HFFc6 (cell line): Measurements from ENCODE around the gene CEBPZ. TPM values are rescaled to one million over a fixed set of nuclear protein-coding genes. Genes with fewer than 3 reads are reported as not detected.
A peak's percentile ranks its signal among the peaks of the same experiment; 100 is the strongest.

Experiments used
- DNase-seq: peaks from one replicate; pipeline ENCODE4 v3.0.0-alpha.2; 2018
- H3K27ac Mint-ChIP-seq: 2 replicates; pipeline ENCODE4 v1.8.0; 2020; ENCODE audit warnings: mild to moderate bottlenecking, mixed read lengths
- H3K27me3 Mint-ChIP-seq: 2 replicates; pipeline ENCODE4 v1.8.0; 2021; ENCODE audit warnings: mild to moderate bottlenecking, moderate library complexity, mixed read lengths; ENCODE audit not compliant: insufficient read depth
- H3K36me3 Mint-ChIP-seq: 2 replicates; pipeline ENCODE4 v1.8.0; 2021; ENCODE audit warnings: low read depth, mixed read lengths
- H3K4me1 Mint-ChIP-seq: 2 replicates; pipeline ENCODE4 v1.8.0; 2020; ENCODE audit warnings: low read depth, mixed read lengths
- H3K4me3 Mint-ChIP-seq: 2 replicates; pipeline ENCODE4 v1.8.0; 2020; ENCODE audit warnings: mild to moderate bottlenecking, moderate library complexity, mixed read lengths
- H3K9me3 Mint-ChIP-seq: 2 replicates; pipeline ENCODE4 v1.8.0; 2020; ENCODE audit warnings: mild to moderate bottlenecking, mixed read lengths
- CTCF ChIP-seq: fragments of 200-600 bp; sonication (generic); IDR thresholded peaks from 2 replicates; pipeline ENCODE4 v1.5.0; 2021; ENCODE audit warnings: antibody characterized with exemption, mild to moderate bottlenecking
- total RNA-seq, 6 experiments: library from RNA; stranded (reverse); fragmentation: NEBNext Ultra II Directional; extraction: Animal tissue kit (Norgen Biotek cat#: 25700); gene quantifications; 2 replicates in 1 of 6; 3 replicates in 5 of 6; pipeline ENCODE4 v1.2.3, GENCODE V29; 2021

CEBPZ gene
- total RNA-seq, 6 experiments from 2014 or later: 36.9 to 50.2 (median 40.7) TPM

- no peak overlapping the region for H3K4me3 Mint-ChIP-seq
- TF ChIP-seq CTCF: no peak
- no peaks in the 10 kb centered on the region; the same call in 1 of the 2 replicates for H3K27me3 Mint-ChIP-seq
- H3K27ac Mint-ChIP-seq: no peak overlapping the region
- H3K4me1 Mint-ChIP-seq: peaks cover 8% of the 10 kb centered on the region
- no peak for DNase-seq
- H3K9me3 Mint-ChIP-seq: no peaks in the 10 kb centered on the region
- H3K36me3 Mint-ChIP-seq: peaks cover 48% of the 10 kb centered on the region
These were observed 14.8 kb upstream of the CEBPZ start for GRCh38 chr2:37246205-37246604.

- peaks cover 11% of the 10 kb centered on the region for H3K4me1 Mint-ChIP-seq
- H3K9me3 Mint-ChIP-seq: no peaks in the 10 kb centered on the region
- no peak for TF ChIP-seq CTCF
- H3K4me3 Mint-ChIP-seq: no peak overlapping the region
- H3K36me3 Mint-ChIP-seq: peaks cover 48% of the 10 kb centered on the region
- H3K27me3 Mint-ChIP-seq: no peaks in the 10 kb centered on the region; the same call in none of the 2 replicates
- no peak for DNase-seq
- no peak overlapping the region for H3K27ac Mint-ChIP-seq
These were observed 13.4 kb upstream of the CEBPZ start for GRCh38 chr2:37244755-37245154.

GRCh38 chr2:37244017-37244416, 12.6 kb upstream of the CEBPZ start:
- Mint-ChIP-seq H3K4me3 (no peak overlapping the region), H3K9me3 (no peaks in the 10 kb centered on the region), H3K36me3 (peaks cover 41% of the 10 kb centered on the region), H3K27ac (no peak overlapping the region), H3K4me1 (peaks cover 9% of the 10 kb centered on the region), H3K27me3 (no peaks in the 10 kb centered on the region; the same call in 1 of the 2 replicates)
- no peak for TF ChIP-seq CTCF
- no peak for DNase-seq

- H3K36me3 Mint-ChIP-seq: peaks cover 45% of the 10 kb centered on the region
These were observed 12.0 kb upstream of the CEBPZ start for GRCh38 chr2:37243435-37243834.

GRCh38 chr2:37232131-37232933, 936 bp upstream of the CEBPZ start:
- no peaks in the 10 kb centered on the region for H3K9me3 Mint-ChIP-seq
- DNase-seq: peak; percentile 30
- H3K36me3 Mint-ChIP-seq: peaks cover 13% of the 10 kb centered on the region
- no peak for TF ChIP-seq CTCF
- H3K27ac Mint-ChIP-seq: no peak overlapping the region
- no peak overlapping the region for H3K4me3 Mint-ChIP-seq
- H3K27me3 Mint-ChIP-seq: no peaks in the 10 kb centered on the region; the same call in 1 of the 2 replicates
- peaks cover 6% of the 10 kb centered on the region; the same call in 1 of the 2 replicates for H3K4me1 Mint-ChIP-seq

More at GRCh38 chr2:37243435-37243834, 12.0 kb upstream of the CEBPZ start:
- no peaks in the 10 kb centered on the region for H3K9me3 Mint-ChIP-seq
- H3K27ac Mint-ChIP-seq: no peak overlapping the region
- no peak for TF ChIP-seq CTCF
- DNase-seq: no peak
- H3K4me3 Mint-ChIP-seq: no peak overlapping the region
- no peaks in the 10 kb centered on the region; the same call in 1 of the 2 replicates for H3K27me3 Mint-ChIP-seq
- H3K4me1 Mint-ChIP-seq: peaks cover 9% of the 10 kb centered on the region
